ENCODE measurements around the gene C5orf63. TPM values are rescaled to one million over a fixed set of nuclear protein-coding genes. Genes with fewer than 3 reads are reported as not detected.
"Not testable (repeated sequence)": the region's sequence is repeated elsewhere in the genome, so short reads cannot be mapped to it uniquely, and the experiment has no call there.

The C5orf63 gene
- total and polyA plus RNA-seq, 2 of the 13 experiments (the other 11 are each of a cell fraction or from before 2014, with no cell fraction given), result 7.9 to 8.8 TPM

DNA sequence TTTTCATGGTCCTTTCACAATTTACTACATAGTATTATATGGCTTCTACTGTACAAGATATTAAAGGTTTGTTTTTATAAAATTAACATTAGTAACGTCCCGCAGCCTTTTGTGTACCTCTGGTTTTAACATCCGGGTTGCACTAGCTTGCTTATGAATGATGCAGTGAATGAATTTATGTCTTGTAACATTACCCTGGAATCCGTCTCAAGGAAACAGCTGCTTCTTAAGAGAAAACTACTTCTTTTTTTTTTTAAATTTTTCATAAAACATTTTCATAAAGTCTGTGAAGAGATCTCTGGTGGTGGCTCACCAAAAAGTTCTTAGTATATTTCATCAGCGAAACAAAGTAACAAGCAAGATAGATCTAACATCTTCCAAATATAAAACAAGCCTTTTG, 66.6 kb downstream of the C5orf63 start (continued):
- TF ChIP-seq, protein P1, sequence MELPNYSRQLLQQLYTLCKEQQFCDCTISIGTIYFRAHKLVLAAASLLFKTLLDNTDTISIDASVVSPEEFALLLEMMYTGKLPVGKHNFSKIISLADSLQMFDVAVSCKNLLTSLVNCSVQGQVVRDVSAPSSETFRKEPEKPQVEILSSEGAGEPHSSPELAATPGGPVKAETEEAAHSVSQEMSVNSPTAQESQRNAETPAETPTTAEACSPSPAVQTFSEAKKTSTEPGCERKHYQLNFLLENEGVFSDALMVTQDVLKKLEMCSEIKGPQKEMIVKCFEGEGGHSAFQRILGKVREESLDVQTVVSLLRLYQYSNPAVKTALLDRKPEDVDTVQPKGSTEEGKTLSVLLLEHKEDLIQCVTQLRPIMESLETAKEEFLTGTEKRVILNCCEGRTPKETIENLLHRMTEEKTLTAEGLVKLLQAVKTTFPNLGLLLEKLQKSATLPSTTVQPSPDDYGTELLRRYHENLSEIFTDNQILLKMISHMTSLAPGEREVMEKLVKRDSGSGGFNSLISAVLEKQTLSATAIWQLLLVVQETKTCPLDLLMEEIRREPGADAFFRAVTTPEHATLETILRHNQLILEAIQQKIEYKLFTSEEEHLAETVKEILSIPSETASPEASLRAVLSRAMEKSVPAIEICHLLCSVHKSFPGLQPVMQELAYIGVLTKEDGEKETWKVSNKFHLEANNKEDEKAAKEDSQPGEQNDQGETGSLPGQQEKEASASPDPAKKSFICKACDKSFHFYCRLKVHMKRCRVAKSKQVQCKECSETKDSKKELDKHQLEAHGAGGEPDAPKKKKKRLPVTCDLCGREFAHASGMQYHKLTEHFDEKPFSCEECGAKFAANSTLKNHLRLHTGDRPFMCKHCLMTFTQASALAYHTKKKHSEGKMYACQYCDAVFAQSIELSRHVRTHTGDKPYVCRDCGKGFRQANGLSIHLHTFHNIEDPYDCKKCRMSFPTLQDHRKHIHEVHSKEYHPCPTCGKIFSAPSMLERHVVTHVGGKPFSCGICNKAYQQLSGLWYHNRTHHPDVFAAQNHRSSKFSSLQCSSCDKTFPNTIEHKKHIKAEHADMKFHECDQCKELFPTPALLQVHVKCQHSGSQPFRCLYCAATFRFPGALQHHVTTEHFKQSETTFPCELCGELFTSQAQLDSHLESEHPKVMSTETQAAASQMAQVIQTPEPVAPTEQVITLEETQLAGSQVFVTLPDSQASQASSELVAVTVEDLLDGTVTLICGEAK (IDR thresholded peaks at IDR 0.05), result no peak
- TF ChIP-seq, protein P1 (CRISPR knock-in tag; IDR thresholded peaks at IDR 0.05), result no peak

DNA sequence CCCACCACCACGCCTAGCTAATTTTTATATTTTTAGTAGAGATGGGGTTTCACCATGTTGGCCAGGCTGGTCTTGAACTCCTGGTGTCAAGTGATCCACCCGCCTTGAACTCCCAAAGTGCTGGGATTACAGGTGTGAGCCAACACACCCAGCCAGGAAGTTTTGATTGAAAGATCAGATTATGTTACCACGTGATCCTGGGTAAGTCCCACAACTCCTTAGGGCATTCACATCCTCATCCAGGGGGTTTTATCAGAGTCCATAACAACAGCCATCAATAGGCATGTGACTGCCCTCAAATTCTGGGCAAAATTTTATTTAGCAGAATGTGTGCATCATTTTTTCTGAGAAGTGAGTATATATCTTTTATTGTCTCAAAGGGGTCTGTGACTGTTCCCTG, 68.0 kb downstream of the C5orf63 start:
- H3K4me3 ChIP-seq (replicated peaks in 1 of 3; ENCODE audit: insufficient read depth in 1 of 3, low read depth in 2 of 3, low read length in 3 of 3); H3K79me2 ChIP-seq (ENCODE audit: insufficient read depth, low read length); intact Hi-C loops (cut with micrococcal nuclease; ENCODE audit: unreplicated experiment); H3K9ac ChIP-seq (ENCODE audit: insufficient read depth, low read depth, low read length); H3K4me2 ChIP-seq (ENCODE audit: low read depth, low read length); H3K36me3 ChIP-seq (replicated peaks in 1 of 2; ENCODE audit: control insufficient read depth in 1 of 2, insufficient read depth in 2 of 2, low read length in 2 of 2); ATAC-seq; H4K20me1 ChIP-seq (ENCODE audit: insufficient read depth, low read length); BruUV-seq (replicated peaks); H2AFZ ChIP-seq (ENCODE audit: low read length); FAIRE-seq; in situ Hi-C loops (cut with HindIII; ENCODE audit: extremely low pct_ligation_motif_present, low pct_unique_long_range_greater_than_20kb); CTCF ChIA-PET (ENCODE audit: low intra/inter-chr PET ratio, low total read pairs); H3K27ac ChIP-seq (ENCODE audit: extremely low read length, insufficient read depth, low read length); DNase-seq (ENCODE audit: low spot score); H3K27me3 ChIP-seq (ENCODE audit: control insufficient read depth in 1 of 2, insufficient read depth in 2 of 2, low read length in 2 of 2); H3K9me3 ChIP-seq (ENCODE audit: low read length); POLR2A ChIA-PET: not testable (repeated sequence)
- H3K4me1 ChIP-seq (ENCODE audit: insufficient read depth, low read length), result peaks cover 27% of the 10 kb centered on the region
- 89% methylated on average over 3 of the region's 3 CpGs for WGBS (ENCODE audit: low lambda C conversion rate)
